DMS53 (cell line): ENCODE measurements around the gene NTN5.
A peak's percentile ranks its signal among the peaks of the same experiment; 100 is the strongest.
"Not testable (repeated sequence)": the region's sequence is repeated elsewhere in the genome, so short reads cannot be mapped to it uniquely, and the experiment has no call there.

Experiments used
- DNase-seq: peaks from one replicate; lab custom pipeline; 2025; lab: John Stamatoyannopoulos, UW

The NTN5 gene

DNA sequence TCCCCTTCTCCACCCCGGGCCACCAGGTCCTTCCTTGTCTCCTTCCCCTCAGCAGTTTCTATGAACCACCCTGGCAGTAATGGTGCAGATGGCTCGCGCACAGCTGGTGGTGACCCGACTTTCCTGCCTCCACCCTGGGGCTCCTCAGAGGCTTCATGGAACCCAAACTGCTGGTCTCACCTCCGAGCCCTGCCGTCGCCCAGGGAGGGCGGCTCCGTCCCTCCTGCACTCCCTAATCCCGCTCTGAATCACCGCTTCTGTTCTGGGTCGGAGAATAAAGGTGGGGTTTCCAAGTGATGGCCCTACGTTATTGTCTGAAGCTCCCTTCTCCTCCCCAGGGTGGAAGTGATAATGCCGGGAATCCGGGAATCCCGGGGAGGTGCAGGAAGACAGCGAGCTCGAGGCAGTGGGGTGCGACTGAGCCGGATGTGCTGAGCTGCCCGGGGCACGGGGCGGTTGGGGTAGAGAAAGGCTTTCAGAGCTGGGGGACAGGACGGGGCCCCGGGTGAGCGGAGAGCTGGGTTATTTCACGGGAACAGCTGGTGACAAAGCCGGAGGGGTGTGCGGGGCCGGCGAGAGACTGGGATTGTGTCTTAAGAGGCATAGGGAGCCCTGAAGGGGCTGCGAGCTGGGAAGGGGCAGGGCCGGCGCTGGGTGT lies 23.7 kb upstream of the NTN5 start:
- DNase-seq: peak; percentile 70

DNA sequence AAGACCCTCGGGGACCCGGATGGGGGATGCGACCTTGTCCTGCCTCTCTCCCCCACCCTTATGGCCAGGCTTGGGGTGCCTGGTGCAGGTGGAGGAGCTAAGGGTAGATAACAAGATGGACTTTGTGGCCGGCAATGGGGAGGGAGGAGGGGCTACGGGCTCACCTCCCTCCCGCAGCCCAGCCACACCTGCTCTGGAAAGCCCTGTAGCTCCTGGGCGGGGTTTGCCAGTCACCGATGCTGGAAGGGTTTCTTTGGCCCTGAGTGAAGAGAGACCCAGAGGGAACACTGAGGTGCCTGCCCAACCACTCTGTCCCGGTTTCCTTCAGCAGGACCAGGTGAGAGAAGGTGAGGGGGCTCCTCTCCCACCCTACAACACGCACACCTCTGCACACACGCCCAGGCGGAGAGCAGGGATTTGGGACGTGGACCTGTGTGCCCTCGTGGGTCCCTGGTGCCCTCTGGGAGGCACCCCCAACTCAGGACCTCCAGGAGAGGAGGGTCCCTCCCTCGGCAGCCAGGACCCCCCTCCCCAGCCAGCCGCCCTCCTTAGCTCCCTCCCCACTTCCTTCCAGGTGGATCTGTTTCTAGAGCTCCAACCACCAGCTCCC lies 23.0 kb upstream of the NTN5 start, which contains the start of gene FUT2:
Gene FUT2 (plus strand): TSS at position 229 of the 610 bp plus-strand sequence. CDS start 6,986 bp downstream, outside the sequence.
- peak; percentile 89 for DNase-seq

DNA sequence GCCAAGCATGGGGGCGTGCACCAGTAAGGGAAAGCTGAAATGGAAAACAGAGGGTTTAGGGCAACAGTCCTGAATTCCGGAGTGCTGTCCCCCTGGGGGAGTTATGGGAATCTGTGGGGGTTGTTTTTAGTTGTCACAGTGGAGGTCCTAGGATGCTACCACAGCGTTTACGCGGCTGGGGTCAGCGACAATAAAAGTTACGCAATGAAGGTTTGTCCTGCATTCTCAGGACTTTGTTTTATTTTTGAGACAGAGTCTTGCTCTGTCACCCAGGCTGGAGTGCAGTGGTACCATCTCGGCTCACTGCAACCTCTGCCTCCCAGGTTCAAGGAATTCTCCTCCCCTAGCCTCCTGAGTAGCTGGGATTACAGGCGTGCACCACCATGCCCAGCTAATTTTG lies 20.8 kb upstream of the NTN5 start:
- not testable (repeated sequence) for DNase-seq

DNA sequence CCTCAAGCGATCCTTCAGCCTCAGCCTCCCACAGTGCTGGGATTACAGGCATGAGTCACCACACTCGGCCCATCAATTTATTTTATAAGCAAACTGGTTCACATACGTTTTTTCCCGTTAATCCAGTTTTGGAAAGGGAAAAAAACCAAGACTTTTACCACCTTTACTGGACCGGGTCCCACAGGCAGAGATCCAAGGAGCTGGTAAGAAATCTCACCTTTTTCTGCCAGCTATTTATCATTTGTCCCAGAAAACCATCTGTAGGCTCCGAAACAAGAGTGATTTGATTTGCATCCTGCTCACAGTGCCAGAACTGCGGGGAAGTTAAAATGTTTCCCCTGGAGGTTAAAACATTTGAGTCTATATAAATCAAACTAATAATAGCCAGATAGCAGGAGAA lies 16.6 kb upstream of the NTN5 start:
- DNase-seq: no peak

DNA sequence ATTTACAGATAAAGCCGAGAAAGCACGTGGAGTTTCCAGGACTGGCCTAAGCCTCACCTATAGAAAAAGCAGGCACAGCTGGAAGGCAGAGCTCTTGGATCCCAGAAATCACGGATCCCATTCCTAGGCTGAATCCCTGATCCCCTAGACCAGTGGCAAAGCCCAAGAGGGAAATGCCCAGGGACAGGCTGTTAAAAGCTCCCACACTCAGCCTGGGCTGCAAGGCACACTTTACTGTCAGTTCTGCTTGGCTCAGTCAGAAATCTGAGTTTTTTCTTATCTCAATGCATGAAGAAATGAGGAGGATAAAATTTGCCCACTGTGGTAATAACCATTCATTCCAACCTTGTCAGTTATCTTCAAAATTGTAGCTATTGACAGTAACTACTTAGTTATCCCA lies 15.0 kb upstream of the NTN5 start:
- DNase-seq: no peak

DNA sequence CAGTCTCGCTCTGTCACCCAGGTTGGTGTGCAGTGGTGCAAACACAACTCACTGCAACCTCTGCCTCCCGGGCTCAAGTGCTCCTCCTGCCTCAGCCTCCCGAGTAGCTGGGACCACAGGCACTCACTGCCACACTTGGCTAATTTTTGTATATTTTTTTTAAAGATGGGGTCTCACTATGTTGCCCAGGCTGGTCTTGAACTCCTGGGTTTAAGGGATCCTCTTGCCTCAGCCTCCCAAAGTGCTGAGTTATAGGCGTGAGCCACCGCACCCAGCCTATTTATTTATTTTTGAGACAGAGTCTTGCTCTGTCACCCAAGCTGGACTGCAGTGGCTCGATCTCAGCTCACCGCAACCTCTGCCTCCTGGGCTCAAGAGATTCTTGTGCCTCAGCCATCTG lies 13.8 kb upstream of the NTN5 start:
- DNase-seq: not testable (repeated sequence)

DNA sequence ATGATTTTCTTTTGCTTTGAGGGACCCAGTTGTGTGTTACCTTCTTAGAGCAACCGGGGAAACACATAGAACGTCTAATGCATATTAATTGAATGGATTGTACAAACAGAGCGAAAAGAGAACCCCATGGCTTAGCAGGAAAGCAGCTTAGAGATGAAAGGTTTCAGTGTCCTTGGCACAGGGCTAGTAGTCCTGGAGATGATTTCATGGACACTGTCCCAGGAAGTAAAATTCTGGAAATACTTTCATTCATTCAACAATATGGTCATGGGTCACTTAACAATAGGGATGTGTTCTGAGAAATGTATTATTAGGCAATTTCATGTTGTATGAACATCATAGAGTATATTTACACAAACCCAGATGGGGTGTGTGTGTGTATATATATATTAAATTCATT lies 13.3 kb upstream of the NTN5 start:
- DNase-seq: peak; percentile 83

DNA sequence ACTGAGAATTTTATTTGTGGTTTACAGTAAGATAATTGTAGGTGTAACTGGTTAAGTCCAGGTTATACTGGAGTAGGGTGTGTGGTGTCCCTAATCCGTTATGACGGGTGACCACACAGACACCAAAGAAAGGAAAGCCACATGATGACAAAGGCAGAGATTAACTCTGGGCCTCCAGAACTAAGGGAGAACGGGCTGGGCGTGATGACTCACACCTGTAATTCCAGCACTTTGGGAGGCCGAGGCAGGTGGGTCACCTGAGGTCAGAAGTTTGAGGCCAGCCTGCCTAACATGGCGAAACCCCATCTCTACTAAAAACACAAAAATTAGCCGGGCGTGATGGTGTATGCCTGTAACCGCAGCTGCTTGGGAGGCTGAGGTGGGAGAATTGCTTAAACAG lies 12.8 kb upstream of the NTN5 start:
- peak; percentile 79 for DNase-seq

DNA sequence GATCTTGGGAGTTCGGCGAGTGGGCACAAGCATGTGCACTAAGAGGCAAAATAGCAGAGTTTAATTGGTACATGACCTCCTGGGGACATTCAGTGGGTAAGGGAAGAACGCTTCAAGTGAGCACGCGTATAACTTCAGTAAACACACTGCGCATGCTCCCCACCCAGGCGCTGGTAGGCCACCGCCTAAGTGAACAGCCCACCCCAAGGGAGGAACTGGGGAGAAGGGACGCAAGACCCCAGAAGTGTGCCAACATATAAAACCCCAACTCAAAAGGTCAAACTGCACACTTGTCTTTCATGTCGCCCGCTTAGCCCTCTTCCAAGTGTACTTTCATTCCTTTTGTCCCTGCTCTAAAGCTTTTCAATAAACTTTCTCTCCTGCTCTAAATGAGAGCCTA lies 10.5 kb upstream of the NTN5 start:
- peak; percentile 89 for DNase-seq

DNA sequence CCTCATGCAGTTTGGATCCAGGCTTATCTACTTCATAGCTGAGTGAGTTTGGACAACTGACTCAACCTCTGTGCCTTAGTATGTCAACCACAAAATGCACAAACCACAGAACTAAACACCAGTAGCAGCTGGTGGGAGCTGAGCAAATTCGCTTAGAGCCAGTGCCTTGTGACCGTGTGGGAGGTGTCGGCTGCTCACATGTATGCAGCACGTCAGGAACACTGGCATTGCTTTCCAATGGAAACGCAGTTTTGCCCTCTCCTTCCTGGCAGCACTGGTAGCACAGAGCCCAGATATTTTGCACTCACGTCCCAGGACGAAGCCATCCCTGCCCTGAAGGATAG lies 8.3 kb upstream of the NTN5 start:
- DNase-seq: peak; percentile 32

DNA sequence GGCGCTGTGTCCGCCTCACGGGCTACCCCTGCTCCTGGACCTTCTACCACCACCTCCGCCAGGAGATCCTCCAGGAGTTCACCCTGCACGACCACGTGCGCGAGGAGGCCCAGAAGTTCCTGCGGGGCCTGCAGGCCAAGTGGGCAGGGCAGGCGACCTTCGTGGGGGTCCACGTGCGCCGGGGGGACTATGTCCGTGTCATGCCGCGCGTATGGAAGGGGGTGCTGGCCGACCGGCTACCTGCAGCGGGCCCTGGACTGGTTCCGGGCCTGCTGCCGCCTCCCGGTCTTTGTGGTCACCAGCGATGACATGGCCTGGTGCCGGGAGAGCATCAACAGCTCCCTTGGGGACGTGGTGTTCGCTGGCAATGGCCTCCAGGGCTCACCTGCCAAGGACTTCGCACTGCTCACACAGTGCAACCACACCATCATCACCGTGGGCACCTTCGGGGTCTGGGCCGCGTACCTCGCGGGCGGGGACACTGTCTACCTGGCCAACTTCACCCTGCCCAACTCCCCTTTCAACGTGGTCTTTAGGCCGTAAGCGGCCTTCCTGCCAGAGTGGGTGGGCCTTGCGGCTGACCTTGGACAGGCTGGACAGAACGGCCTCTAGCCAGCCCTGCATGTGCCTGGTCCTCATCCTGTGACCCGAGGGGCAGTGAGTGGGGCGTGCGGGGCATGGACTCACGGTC lies 7.8 kb upstream of the NTN5 start:
- DNase-seq: no peak

DNA sequence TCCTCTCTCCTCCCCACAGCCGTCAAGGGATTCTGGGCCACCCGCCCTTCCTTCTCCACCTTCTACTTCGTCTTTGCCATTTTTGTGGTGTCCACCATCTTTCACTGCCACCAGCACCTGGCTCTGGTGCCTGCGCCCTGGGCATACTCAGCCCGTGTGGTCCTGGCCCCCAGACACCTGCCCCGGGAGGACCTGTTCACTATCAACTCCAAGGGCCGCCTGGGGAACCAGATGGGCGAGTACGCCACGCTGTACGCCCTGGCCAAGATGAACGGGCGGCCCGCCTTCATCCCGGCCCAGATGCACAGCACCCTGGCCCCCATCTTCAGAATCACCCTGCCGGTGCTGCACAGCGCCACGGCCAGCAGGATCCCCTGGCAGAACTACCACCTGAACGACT lies 7.2 kb upstream of the NTN5 start:
- not testable (repeated sequence) for DNase-seq

DNA sequence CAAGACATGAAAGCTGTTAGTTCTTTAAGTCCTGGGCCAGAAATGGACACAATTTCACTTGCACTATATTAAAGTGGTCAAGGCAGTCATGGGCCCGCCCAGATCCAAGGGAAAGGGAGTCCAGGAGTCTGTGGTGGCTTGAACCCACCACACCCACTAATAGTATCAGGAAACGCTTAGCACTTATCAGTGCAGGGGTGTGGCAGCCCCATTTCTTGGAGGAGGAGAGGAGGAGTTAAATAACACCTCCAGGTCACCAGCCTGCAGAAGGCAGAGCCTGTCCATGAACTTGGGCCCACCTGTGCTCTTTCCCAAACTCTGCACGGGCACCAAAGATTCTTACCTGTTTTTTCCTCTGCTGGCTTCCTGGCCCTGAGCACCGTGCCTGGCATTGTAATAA lies 5.4 kb upstream of the NTN5 start:
- no peak for DNase-seq

DNA sequence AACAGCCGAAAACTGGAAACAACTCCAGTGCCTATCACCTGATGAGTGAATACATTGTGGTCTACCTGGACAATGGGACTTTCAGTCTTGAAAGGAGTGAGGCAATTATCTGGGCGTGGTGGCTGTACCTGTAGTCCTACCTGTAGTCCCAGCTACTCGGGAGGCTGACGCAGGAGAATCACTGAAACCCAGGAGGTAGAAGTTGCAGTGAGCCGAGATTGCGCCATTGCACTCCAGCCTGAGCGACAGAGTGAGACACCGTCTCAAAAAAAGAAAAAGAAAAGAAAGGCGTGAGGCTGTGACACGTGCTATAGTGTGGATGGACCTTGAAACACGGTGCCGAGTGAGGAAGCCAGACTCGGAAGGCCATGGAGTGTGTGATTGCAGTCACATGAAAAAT lies 4.1 kb upstream of the NTN5 start:
- no peak for DNase-seq

DNA sequence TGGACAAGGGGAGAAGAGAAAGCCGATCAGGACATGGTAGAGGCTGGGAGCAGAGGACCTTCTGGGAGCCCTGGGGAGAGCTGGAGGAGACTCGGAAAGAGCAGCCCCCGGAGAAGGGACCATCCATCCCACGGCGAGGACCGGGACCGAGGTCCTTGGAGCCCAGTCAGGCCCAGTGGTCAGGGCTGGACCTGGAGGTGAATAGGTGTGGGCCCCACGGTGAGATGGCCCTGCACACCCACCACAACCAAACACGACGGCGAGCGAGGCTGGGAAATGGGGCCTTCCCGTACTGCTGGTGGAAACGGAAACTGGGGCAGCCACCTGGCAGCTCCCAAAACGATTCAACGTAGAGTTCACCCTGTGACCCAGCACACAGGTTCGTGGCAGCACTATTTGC lies 3.7 kb upstream of the NTN5 start:
- no peak for DNase-seq

DNA sequence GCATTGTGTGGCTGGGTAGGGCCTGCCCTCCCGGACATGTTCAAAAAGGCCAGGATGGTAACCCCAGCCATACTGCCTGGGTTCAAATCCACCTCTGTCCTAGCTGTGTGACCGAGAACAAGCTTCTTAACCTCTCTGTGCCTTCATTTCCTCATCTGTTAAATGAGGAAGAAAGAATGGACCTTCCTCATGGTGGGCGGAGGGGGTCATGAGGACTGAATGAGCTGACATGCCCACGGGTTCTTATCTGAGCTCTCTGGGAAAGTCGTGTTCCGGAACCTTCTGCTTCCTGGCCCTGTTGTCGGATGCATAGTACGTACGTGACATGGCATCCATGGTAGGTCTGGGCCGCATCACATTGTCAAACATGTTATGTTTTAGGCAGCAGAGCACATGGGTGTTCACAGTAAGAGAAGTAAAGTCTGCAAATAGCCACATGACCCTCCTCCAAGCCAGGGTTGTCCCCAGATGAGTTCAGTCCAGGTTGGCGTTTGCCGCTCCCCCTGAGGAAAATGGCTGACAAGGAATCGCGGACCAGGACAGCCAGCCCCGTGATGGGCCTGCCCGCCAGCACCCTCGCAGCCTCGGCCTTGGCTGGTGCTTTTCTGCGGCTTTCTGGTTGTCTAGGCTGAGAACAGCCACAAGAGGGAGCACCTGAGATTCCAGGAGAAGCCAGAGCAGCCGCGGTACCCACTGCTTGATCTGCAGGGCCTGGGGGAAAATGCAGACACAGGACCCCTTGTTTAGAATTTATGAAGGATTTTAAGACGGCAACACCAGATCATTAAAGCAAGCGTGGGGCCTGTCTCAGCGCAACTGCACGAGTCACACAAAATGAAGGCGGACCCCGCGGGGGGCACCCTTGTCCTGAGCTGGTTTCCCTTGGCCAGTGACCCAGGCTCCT lies 2.4 kb upstream of the NTN5 start:
- DNase-seq: peak; percentile 91

DNA sequence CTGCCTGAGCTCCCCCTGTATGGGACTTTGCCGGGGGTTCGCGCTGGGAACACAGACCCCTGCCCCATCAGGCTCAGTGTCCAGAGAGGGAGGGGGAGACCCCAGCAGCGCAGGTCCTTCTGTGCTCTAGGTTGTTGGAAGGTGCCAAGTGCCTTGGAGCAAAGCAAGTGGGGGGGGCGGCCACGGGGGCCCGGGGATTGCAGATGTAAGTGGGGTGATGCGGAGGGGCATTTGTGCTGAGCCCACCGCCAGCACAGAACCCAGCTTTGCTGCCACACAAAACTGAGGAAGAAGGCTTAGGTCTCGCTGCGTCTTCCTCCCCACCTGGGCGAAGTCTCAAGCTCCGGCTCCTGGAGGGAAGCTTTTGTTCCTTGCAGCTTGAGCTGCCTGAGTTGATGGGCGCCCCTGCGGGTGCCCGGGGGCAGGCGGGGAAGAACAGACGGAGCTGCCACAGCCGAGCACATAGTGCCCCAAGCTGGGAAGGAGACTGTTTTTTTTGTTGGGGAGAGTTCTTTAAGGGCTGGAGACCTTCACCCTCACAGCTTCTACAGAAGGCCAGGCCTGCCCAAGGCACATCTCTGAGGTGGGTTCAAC lies 1.5 kb upstream of the NTN5 start:
- no peak for DNase-seq

DNA sequence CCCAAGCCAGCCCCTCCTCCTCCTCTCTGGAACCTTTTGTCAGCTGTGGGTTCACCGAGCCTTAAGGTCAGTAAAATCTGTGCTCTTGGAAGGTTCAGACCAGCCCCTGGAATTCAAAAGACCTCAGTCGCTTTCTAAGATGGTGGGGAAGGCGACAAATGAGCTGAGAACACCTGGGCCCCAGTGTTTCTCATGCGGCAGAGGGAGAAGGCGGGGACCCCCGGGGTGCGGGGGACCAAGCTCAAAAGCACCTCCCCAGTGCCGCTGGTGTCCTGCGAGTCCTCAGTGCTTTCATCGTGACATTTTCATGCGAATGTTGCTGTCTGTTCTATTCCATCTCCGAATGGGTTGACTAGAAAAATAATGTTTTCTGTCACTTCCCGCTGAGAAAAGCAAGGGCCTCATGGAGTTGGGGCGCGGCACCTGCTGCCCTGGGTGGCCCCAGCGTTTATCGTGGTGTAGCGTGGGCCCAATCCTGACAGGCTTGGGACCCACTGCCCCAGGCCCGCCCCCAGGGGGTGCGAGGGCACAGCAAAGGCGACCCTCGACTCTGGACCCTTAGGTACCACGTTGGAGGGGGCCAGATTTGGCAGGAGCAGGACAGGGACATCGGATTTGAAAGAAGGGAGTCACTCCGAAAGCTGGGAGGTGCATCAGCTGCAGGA lies 751 bp upstream of the NTN5 start:
- DNase-seq: no peak

DNA sequence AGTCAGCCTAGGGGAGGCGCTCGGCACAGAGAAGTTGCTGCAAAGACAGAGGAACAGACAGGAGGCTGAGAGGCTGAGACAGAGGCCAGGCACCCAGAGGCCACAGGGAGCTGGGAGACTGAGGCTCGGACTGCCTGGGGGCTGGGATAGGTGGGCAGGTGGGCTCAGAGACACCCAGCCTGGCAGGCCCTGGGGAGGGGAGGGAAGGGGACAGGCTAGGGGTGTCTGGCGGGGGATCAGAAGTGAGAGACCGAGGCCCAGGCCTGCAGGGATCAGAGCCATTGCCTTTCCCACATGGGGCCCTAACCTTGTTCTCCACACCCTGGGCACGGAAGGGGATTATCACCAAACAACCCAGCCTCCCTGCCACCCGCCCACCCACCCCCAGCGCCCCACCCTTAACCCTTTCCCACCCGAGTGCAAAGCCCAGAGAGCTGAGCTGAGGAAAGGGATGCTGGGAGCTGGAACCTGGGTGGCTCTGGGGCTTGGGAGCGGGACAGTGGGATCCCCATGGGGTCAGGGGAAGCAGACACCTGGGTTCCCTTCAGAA lies 1.3 kb downstream of the NTN5 start:
- no peak for DNase-seq

DNA sequence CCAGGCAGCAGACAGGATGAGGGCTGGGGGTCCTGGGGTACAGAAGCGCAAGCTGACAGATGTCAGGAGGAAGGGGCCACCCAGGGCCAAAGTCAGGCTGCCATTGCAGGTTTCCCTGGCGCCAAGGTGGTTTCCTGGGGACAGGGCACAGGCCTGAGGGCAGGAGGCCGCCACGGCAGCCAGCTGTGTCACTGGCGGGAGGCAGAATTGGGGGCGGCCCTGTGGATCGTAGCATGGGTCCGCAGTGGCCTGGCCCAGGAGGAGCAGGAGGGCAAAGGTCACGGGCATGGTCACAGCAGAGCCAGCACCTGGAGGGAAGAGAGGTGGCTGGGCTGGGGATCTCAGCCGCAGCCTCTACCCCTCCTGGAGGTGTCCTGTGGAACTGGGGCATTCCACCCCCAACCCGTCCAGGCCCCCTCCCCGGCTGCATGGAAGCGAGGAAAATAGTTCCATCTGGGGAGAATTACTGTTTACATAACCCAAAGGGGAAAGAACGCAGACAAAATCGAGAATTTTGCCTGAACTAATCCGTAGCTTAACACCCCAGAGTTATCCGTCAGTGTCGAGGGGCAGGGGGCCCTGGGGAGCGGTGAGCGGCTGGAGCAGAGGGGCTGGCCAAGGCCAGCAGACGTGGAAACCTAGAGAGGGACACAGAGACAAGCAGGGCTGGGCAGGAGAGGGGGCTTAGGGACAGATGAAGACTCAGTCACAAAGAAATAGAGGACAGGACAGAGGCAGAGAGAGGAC lies 1.9 kb downstream of the NTN5 start:
- no peak for DNase-seq
